H1 (cell line): ENCODE data around the gene YIPF3. TPM values are rescaled to one million over a fixed set of nuclear protein-coding genes. Genes with fewer than 3 reads are reported as not detected.
"Not testable (repeated sequence)": the region's sequence is repeated elsewhere in the genome, so short reads cannot be mapped to it uniquely, and the experiment has no call there.

Experiments used
- CTCF ChIA-PET: fragments of 300-600 bp; sonication (Branson Sonifier 250); formaldehyde crosslinking; loops from one replicate; lab custom pipeline; 2021; ENCODE audit not compliant: partially characterized antibody; lab: Charles Lee
- POLR2A ChIA-PET: fragments of 300-600 bp; sonication (Branson Sonifier 250); formaldehyde crosslinking; loops from one replicate; lab custom pipeline; 2021; ENCODE audit warnings: inconsistent platforms; ENCODE audit not compliant: partially characterized antibody; lab: Charles Lee
- DNase-seq, 2 experiments: peaks; one replicate each; pipeline versions ENCODE4 v3.0.0 to v3.0.0-alpha.2; 2010 to 2022; ENCODE audit warnings: low spot score in 2 of 2, low read depth in 1 of 2, mixed read lengths in 1 of 2
- FAIRE-seq: peaks from 2 replicates; lab custom pipeline; 2011; peaks lifted over from hg19 to GRCh38; lab: Jason Lieb, UNC
- H2AFZ ChIP-seq: 2 replicates; pipeline ENCODE4 v1.8.1; 2012; ENCODE audit warnings: low read length, inconsistent platforms
- H2AK5ac ChIP-seq: 2 replicates; pipeline ENCODE4 v1.6.1; 2013; ENCODE audit warnings: low read depth, low read length
- H2BK120ac ChIP-seq: replicated peaks from 2 replicates; pipeline ENCODE3; 2013; ENCODE audit warnings: low read depth, low read length, inconsistent platforms
- H2BK12ac ChIP-seq: 2 replicates; pipeline ENCODE4 v1.6.1; 2013; ENCODE audit warnings: low read depth, low read length
- H2BK15ac ChIP-seq: 2 replicates; pipeline ENCODE4 v1.6.1; 2013; ENCODE audit warnings: low read length
- H2BK20ac ChIP-seq: 2 replicates; pipeline ENCODE4 v1.6.1; 2013; ENCODE audit warnings: low read length
- H2BK5ac ChIP-seq: 2 replicates; pipeline ENCODE4 v1.6.1; 2013; ENCODE audit warnings: low read depth, low read length
- H3K14ac ChIP-seq: 2 replicates; pipeline ENCODE4 v1.6.1; 2013; ENCODE audit warnings: inconsistent platforms; ENCODE audit not compliant: insufficient read length
- H3K18ac ChIP-seq: 2 replicates; pipeline ENCODE4 v1.6.1; 2013; ENCODE audit warnings: low read length; ENCODE audit errors: extremely low read depth
- H3K23ac ChIP-seq: 2 replicates; pipeline ENCODE4 v1.6.1; 2013; ENCODE audit warnings: inconsistent platforms; ENCODE audit not compliant: insufficient read length
- H3K23me2 ChIP-seq: 2 replicates; pipeline ENCODE4 v1.6.1; 2013; ENCODE audit warnings: low read depth, low read length
- H3K27ac ChIP-seq: 2 replicates; pipeline ENCODE4 v1.6.1; 2011; ENCODE audit warnings: low read depth, low read length, inconsistent platforms
- H3K27me3 ChIP-seq, 4 experiments: replicated peaks in 1 of 4; 1 replicate in 1 of 4; 2 replicates in 3 of 4; pipeline versions ENCODE4 v1.6.1 to v1.8.1; 2011 to 2013; ENCODE audit warnings: low read length in 3 of 4, mild to moderate bottlenecking in 3 of 4, inconsistent platforms in 2 of 4, mixed read lengths in 2 of 4, moderate library complexity in 1 of 4; ENCODE audit not compliant: control insufficient read depth in 3 of 4, insufficient read depth in 3 of 4; ENCODE audit errors: extremely low read depth in 1 of 4
- H3K36me3 ChIP-seq, 4 experiments: 2 replicates each; pipeline versions ENCODE4 v1.6.1 to v1.8.1; 2011 to 2013; ENCODE audit warnings: mild to moderate bottlenecking in 4 of 4, low read length in 3 of 4, moderate library complexity in 2 of 4, control low read depth in 1 of 4, inconsistent platforms in 1 of 4; ENCODE audit not compliant: insufficient read depth in 4 of 4, control insufficient read depth in 2 of 4
- H3K4ac ChIP-seq: replicated peaks from 2 replicates; pipeline ENCODE3; 2013; ENCODE audit warnings: low read length, low read depth, mixed read lengths, inconsistent platforms; ENCODE audit not compliant: insufficient read length
- H3K4me1 ChIP-seq, 4 experiments: replicated peaks in 1 of 4; 1 replicate in 1 of 4; 2 replicates in 3 of 4; pipeline versions ENCODE4 v1.6.1 to v1.8.1; 2011 to 2013; ENCODE audit warnings: low read length in 3 of 4, inconsistent platforms in 2 of 4, mixed read lengths in 1 of 4; ENCODE audit not compliant: insufficient read depth in 4 of 4, control insufficient read depth in 3 of 4
- H3K4me2 ChIP-seq, 2 experiments: 2 replicates each; pipeline versions ENCODE4 v1.6.1 to v1.8.1; 2011 to 2013; ENCODE audit warnings: low read depth in 2 of 2, low read length in 2 of 2, control low read depth in 1 of 2, inconsistent platforms in 1 of 2, mild to moderate bottlenecking in 1 of 2; ENCODE audit not compliant: insufficient read depth in 1 of 2
- H3K4me3 ChIP-seq, 4 experiments: fragments of 200-600, 300-600 bp in 1 of 4; sonication (generic), shearing (Covaris generic), sonication (Bioruptor Twin) in 1 of 4; 2 replicates each; pipeline versions ENCODE4 v1.5.1 to v1.8.1; 2011 to 2016; ENCODE audit warnings: low read length in 4 of 4, low read depth in 3 of 4, control low read depth in 2 of 4, inconsistent platforms in 2 of 4, mild to moderate bottlenecking in 2 of 4, mixed read lengths in 1 of 4, moderate library complexity in 1 of 4; ENCODE audit not compliant: insufficient read depth in 2 of 4; ENCODE audit errors: extremely low read depth in 1 of 4
- H3K56ac ChIP-seq: replicated peaks from 2 replicates; pipeline ENCODE3; 2013; ENCODE audit warnings: low read depth, mild to moderate bottlenecking, mixed read lengths, low read length, inconsistent platforms; ENCODE audit not compliant: insufficient read length
- H3K79me1 ChIP-seq: 2 replicates; pipeline ENCODE4 v1.6.1; 2013; ENCODE audit warnings: low read depth, low read length, control low read depth
- H3K79me2 ChIP-seq, 2 experiments: 2 replicates each; pipeline versions ENCODE4 v1.6.1 to v1.8.1; 2012 to 2013; ENCODE audit warnings: low read length in 2 of 2, mild to moderate bottlenecking in 2 of 2, inconsistent platforms in 1 of 2; ENCODE audit not compliant: insufficient read depth in 2 of 2, control insufficient read depth in 1 of 2
- H3K9ac ChIP-seq, 4 experiments: replicated peaks in 1 of 4; 1 replicate in 1 of 4; 2 replicates in 3 of 4; pipeline versions ENCODE4 v1.6.1 to v1.8.1; 2011 to 2013; ENCODE audit warnings: low read depth in 3 of 4, low read length in 3 of 4, control low read depth in 2 of 4, mild to moderate bottlenecking in 2 of 4, moderate library complexity in 2 of 4, inconsistent platforms in 1 of 4; ENCODE audit errors: extremely low read depth in 1 of 4
- H3K9me3 ChIP-seq, 2 experiments: 2 replicates each; pipeline versions ENCODE4 v1.6.1 to v1.8.1; 2012 to 2013; ENCODE audit warnings: mild to moderate bottlenecking in 2 of 2, moderate library complexity in 2 of 2, control low read depth in 1 of 2, inconsistent platforms in 1 of 2, low read depth in 1 of 2, low read length in 1 of 2, mixed read lengths in 1 of 2; ENCODE audit not compliant: insufficient read depth in 2 of 2
- H4K20me1 ChIP-seq, 2 experiments: replicated peaks in 1 of 2; 2 replicates each; pipeline versions ENCODE3 to v1.8.1; 2011 to 2013; ENCODE audit warnings: inconsistent platforms in 2 of 2, low read length in 2 of 2, mild to moderate bottlenecking in 1 of 2; ENCODE audit not compliant: insufficient read depth in 2 of 2, control insufficient read depth in 1 of 2
- H4K5ac ChIP-seq: 2 replicates; pipeline ENCODE4 v1.6.1; 2013; ENCODE audit warnings: low read length, low read depth, mixed read lengths, inconsistent platforms; ENCODE audit not compliant: insufficient read length
- H4K8ac ChIP-seq: 2 replicates; pipeline ENCODE4 v1.8.0; 2013; ENCODE audit warnings: mild to moderate bottlenecking, moderate library complexity, low read length, inconsistent platforms; ENCODE audit not compliant: insufficient read depth; ENCODE audit errors: extremely low read depth
- H4K91ac ChIP-seq: replicated peaks from 2 replicates; pipeline ENCODE3; 2013; ENCODE audit warnings: low read length, mixed read lengths, inconsistent platforms; ENCODE audit not compliant: insufficient read length
- WGBS, 2 experiments: shearing (Covaris generic) in 1 of 2; methylation state at CpG; one replicate each; pipeline versions ENCODE4 v1.1.6 to v1.1.7; 2013 to 2015; ENCODE audit warnings: low lambda C conversion rate in 2 of 2, mixed read lengths in 2 of 2, inconsistent platforms in 1 of 2, low coverage in 1 of 2, missing lambda C conversion rate in 1 of 2; ENCODE audit not compliant: insufficient replicate concordance in 2 of 2, insufficient coverage in 1 of 2, insufficient read length in 1 of 2; ENCODE audit errors: extremely low coverage in 1 of 2, missing lambda C conversion rate in 1 of 2; 5-methylcytosine and 5-hydroxymethylcytosine counted together
- polyA plus RNA-seq, 7 experiments: library from polyadenylated mRNA; depleted of rRNA in 3 of 7; stranded (reverse) in 5 of 7; unstranded in 2 of 7; fragments of >200 nt in 5 of 7; fragments of 200-250 nt in 2 of 7; gene quantifications; 1 replicate in 5 of 7; 2 replicates in 1 of 7; 4 replicates in 1 of 7; pipeline versions ENCODE4 v1.2.1 to v1.2.3, GENCODE V29; 2011 to 2013; ENCODE audit warnings: missing spikeins in 2 of 7, mixed read lengths in 2 of 7
- total RNA-seq: library from RNA; stranded (reverse); fragmentation: NEBNext Ultra II Directional; extraction: Animal tissue kit (Norgen Biotek cat#: 25700); gene quantifications from 2 replicates; pipeline ENCODE4 v1.2.1, GENCODE V29; 2021

Gene YIPF3
- total and polyA plus RNA-seq, 2 of the 8 experiments (the other 6 are each of a cell fraction or from before 2014, with no cell fraction given): 77.2 to 225 TPM

DNA sequence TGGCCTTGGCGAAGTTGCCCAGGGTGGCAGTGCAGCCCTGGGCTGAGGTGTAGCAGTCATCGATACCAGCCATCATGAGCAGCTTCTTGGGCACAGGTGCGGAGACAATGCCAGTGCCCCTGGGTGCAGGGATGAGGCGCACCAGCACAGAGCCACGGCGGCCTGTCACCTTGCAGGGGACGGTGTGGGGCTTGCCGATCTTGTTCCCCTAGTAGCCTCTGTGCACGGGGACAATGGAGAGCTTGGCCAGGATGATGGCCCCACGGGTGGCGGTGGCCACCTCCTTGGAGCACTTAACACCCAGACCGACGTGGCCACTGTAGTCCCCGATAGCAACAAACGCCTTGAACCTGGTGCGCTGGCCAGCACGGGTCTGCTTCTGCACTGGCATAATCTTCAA lies 22.3 kb upstream of the YIPF3 start:
- H3K36me3 ChIP-seq: peaks cover 4 to 55% (median 29%) of the 10 kb centered on the region in 4 experiments
- not testable (repeated sequence) for H2BK5ac ChIP-seq

More for the DNA sequence above, 22.3 kb upstream of the YIPF3 start:
- H3K27ac ChIP-seq, H2BK20ac ChIP-seq, DNase-seq, H3K9ac ChIP-seq, H3K14ac ChIP-seq, H4K91ac ChIP-seq, H2BK12ac ChIP-seq, H3K27me3 ChIP-seq, H2BK120ac ChIP-seq, H3K79me2 ChIP-seq, H2AFZ ChIP-seq, H3K4ac ChIP-seq, CTCF ChIA-PET, H3K9me3 ChIP-seq, H2AK5ac ChIP-seq, H3K56ac ChIP-seq, H3K23ac ChIP-seq, H3K23me2 ChIP-seq, H3K4me2 ChIP-seq, H3K4me1 ChIP-seq, H4K8ac ChIP-seq, H3K79me1 ChIP-seq, H3K18ac ChIP-seq, H3K4me3 ChIP-seq, H2BK15ac ChIP-seq, H4K5ac ChIP-seq, H4K20me1 ChIP-seq, FAIRE-seq: not testable (repeated sequence)
- WGBS, 2 experiments: 94% methylated on average over 16 of the region's 17 CpGs; no CpG with 5 or more reads in 1 of the 2 experiments
- POLR2A ChIA-PET: interaction anchor here (0.6 to 1.9 kb wide), 3 partner anchors 9 to 59 kb away, joined by 3 to 5 read pairs (median 3); no protein-coding TSS in a partner anchor
